HG03378 (cell line): ENCODE data around the gene CCDC187.

Source experiments
- ATAC-seq: cut with Tn5 transposase; IDR thresholded peaks from one replicate; pipeline ENCODE4 v1.9.1; 2021; ENCODE audit warnings: mild to moderate bottlenecking, moderate library complexity; ENCODE audit not compliant: unreplicated experiment

Gene CCDC187

GRCh38 chr9:136255896-136256890, 47.7 kb downstream of the CCDC187 start:
- no peak for ATAC-seq

GRCh38 chr9:136255166-136255538, 48.7 kb downstream of the CCDC187 start:
- ATAC-seq: no peak

- no peak for ATAC-seq
Measured at GRCh38 chr9:136254381-136255165, 49.3 kb downstream of the CCDC187 start.

DNA sequence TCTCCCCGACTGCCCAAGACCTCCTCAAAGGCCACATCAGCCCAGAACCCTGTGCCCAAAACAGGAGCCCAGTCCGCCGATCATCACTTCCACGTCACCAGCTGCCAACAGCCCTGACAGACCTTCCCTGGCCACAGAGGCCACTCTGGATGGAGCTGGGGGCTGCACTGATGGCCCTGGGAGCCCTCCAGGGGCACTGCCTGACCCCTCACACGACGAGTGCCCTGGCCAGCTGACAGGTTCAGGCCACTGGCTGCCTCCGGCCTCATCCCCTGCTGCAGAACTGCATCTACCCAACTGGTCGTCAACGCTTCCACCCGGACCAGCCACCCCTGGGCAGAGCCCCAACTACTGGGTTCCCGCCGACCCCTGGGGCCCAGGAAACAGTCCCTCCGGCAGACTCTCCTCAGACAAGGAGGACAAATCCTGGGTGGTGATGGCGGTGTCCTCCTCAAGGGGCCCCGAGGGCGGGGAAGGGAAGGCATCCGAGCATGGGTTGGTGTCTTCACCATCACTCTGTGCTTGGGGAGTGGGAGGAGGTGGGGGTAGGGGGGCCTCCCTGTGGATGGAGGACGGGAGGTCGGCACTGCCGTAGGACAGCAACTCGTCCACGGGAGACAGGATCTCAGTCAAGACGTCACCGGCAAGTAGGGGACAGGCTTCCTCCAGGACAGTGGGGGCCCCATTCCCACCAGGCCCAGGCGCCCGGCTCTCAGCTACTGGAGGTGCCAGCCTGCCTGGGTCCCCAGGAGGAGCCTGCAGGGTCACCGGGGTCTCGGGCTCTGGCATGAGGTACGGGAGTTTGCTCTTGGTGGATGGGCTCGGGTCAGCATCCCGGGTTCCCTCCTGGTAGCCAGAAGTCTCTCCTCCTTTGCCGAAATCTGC, 50.4 kb downstream of the CCDC187 start:
- ATAC-seq: no peak

DNA sequence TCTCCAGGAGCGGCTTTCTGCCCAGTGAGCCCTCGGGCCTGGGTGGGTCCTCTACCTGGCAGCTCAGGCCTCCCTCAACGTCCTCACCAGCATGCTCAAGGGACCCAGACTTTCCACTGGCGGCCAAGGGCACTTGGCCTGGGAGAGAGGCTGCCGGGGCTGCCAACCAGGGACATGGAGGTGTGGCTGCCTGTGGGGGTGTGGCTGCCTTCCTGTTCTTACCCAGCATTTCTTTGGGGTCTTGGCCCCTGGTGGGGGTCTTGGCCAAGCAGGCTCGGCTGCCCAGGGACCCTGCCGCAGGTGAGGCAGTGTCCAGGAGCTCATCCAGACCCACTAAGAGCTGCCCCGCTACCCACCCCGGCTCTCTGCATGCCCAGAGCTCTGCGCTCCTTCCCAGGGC, 51.0 kb downstream of the CCDC187 start:
- ATAC-seq: no peak

GRCh38 chr9:136252281-136252680, 51.6 kb downstream of the CCDC187 start:
- ATAC-seq: no peak

GRCh38 chr9:136251264-136252115, 52.4 kb downstream of the CCDC187 start:
- no peak for ATAC-seq

GRCh38 chr9:136250676-136251075, 53.2 kb downstream of the CCDC187 start:
- ATAC-seq: no peak

- ATAC-seq: no peak
Measured at GRCh38 chr9:136249877-136250559, 53.9 kb downstream of the CCDC187 start.

GRCh38 chr9:136248951-136249876, 54.7 kb downstream of the CCDC187 start:
- ATAC-seq: no peak

- no peak for ATAC-seq
Measured at GRCh38 chr9:136247947-136248637, 55.8 kb downstream of the CCDC187 start.

- no peak for ATAC-seq
Measured at GRCh38 chr9:136247551-136247916, 56.4 kb downstream of the CCDC187 start.

- ATAC-seq: no peak
Measured at GRCh38 chr9:136246849-136247550, 56.9 kb downstream of the CCDC187 start.

- ATAC-seq: no peak
Measured at GRCh38 chr9:136245219-136246150, 58.4 kb downstream of the CCDC187 start, which contains the start of gene QSOX2. QSOX2 (minus strand) TSS chr9:136245812; CDS start chr9:136245803, 9 bp downstream.

DNA sequence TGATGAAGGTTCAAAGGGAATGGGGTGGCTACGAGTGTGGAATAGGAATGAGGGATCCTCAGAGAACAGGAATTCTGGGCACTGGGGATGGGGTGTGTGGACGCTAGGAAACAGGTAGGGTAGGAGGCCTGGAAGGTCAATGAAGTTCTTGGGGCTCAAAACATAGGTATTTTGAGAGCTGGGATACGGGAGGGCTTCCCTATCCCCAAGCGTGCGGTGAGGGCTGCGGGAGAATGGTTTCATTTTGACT, 59.0 kb downstream of the CCDC187 start:
- ATAC-seq: no peak
